IPS-18c (cell line): Measurements from ENCODE around the gene SIK2.
"Not testable (repeated sequence)": the region's sequence is repeated elsewhere in the genome, so short reads cannot be mapped to it uniquely, and the experiment has no call there.

ENCODE experiments used
- H3K4me3 ChIP-seq: 2 replicates; pipeline ENCODE4 v1.7.0; 2013; ENCODE audit warnings: low read depth, mild to moderate bottlenecking, low read length, moderate library complexity; ENCODE audit not compliant: insufficient read depth
- H3K9me3 ChIP-seq: one replicate; pipeline ENCODE4 v1.6.1; 2013; ENCODE audit warnings: mild to moderate bottlenecking, low read length, moderate library complexity; ENCODE audit not compliant: control insufficient read depth, insufficient read depth

Gene SIK2

DNA sequence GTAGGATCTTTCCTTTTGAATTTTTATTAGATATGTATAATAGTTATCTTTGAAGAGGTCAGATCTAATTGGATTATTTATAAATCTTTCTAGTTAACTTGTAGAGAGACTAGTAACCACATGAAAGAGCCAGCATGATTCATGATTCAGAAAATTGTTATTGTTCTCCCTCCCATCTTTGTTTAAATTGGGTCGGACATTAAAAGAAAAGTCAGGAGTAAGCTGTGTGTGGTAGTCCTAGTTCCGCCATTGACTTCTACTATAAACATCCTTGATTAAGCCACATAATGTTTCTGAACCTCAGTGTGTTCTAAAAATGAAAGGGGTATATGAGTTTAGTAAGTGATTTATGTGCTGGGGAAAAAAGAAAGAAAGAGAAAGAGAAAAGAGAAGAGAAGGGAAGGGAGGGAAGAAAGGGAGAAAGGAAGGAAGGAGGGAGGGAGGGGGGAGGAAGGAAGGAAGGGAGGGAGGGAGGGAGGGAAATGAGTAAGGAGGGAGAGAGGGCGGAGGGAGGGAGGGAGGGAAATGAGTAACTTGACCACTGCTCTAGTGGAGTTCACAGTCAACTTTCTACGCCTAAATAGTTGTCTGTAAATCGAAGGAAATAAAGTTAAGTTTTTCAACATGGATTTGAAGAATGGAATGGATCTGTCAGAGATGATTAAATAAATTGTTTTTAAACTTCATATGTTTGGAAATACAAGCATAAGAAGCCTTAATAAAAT lies 32.9 kb downstream of the SIK2 start:
- Histone ChIP-seq H3K9me3 (no peaks in the 10 kb centered on the region), H3K4me3 (no peak overlapping the region)

DNA sequence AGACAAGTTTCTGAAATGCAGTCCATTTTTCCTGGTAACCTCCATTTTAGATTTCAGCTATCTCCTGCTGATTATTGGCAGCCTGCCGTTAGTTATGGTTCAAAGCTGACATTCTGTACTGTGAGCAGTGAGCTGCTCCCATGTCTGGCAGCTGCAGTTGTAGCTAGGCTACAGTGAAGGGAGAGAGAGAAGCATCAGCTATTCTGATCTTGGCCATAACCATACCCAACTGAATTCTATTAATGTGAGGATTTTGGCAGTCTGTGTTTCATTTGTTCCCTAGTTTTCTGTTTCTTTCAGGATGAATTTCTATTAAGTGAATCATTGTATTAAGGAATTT lies 33.4 kb downstream of the SIK2 start:
- H3K9me3 ChIP-seq = no peaks in the 10 kb centered on the region
- no peak overlapping the region for H3K4me3 ChIP-seq

DNA sequence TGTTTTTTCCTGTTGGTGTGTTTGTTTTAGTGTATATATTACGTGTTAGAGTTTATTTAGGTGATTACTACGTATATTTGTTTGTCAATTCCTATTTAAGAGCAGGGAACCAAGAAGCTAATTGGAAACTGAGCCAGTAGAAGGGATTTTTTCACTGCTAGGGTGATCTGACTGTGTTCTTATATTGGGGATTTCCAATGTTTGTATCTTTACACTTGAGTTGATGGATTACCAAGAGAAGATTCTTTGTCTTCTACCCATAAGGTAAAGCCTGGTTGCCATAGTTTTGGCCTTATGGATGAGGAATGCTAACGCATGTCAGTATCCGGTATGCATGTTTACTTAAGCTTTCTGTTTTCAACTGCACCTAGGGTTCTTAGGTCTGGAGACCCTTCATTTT lies 35.6 kb downstream of the SIK2 start:
- H3K9me3 ChIP-seq = peaks cover 2% of the 10 kb centered on the region

DNA sequence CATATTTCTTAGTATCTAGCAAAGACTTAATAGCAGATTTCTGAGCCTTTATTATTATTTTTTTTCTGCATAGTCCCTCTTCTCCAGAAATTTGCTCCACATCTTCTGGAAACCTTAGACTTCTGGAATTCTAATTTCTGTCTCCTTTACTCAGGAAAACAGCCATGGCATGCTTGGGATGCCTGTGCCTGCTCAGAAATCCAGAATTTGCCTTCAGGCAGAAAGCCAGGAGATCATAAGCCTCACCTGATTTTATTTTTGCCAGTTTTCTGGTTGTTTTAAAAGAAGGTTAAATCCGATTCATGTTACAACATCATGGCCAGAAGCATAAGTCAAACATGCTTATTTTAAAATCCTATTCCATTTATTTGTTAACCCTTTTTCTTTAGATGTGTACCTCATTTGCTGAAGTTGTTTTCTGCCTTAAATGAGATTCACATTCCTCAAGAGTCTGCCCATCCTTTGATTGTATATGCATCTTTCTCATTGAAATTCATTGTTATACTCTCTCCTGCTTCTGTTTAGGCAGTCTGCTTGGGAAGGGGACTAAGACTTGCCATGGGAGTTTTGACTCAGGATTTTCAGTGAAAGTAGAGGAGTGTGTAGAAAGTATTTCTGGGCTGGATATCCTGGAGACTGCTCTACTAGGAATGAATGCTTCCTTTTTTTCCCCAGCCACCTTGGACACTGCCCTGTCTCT lies 37.1 kb downstream of the SIK2 start:
- Histone ChIP-seq H3K9me3 (peaks cover 2% of the 10 kb centered on the region), H3K4me3 (no peak overlapping the region)

More for the DNA sequence above, 35.6 kb downstream of the SIK2 start:
- no peak overlapping the region for H3K4me3 ChIP-seq

DNA sequence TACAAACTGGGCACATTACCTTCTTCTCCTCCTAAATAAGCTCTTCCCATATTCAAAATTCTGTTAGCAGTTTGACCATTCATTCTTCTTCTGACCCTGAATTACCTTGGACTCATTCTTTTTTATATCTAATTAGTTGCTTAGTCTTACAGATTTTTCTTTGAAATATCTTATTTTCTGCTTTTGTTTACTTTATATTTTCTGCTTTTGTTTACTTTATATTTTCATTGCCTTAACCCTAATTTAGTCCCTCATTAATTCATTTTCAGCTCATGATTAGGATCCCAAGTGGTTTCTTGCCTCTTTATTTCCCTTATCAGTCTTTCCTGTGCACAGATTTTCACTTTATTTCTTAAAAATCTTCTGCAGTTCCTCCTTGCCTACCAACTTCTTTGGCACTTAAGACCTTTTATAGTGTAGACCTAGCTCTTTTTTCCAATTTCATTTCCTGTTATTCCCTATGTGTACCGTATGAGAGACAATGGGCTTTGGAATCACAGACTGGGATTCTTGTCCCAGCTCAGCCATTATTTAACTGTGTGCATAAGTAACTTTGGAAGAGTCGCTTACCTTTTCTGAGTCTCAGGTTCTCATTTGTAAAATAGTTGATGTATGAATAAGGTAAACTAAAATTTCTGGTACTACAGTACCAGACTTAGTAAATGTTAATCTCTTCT lies 39.2 kb downstream of the SIK2 start:
- H3K9me3 ChIP-seq = peaks cover 2% of the 10 kb centered on the region
- no peak overlapping the region for H3K4me3 ChIP-seq

DNA sequence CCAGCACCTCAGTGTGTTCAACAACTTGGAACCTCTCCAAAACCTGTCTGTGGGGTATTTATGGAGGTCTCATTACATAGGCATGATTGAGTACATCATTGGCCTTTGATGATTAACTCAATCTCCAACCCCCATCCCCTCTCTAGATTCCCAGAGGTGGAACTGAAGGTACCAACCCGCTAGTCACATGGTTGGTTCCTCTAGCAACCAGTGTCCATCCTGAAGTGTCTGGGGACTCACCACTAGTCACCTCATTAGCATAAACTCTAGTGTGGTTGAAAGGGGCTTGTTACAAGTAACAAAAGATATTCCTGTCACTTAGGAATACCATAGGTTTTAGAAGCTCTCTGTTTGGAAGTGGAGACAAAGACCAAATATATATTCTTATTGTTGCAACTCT lies 40.3 kb downstream of the SIK2 start:
- H3K4me3 ChIP-seq = no peak overlapping the region
- H3K9me3 ChIP-seq = peaks cover 2% of the 10 kb centered on the region

DNA sequence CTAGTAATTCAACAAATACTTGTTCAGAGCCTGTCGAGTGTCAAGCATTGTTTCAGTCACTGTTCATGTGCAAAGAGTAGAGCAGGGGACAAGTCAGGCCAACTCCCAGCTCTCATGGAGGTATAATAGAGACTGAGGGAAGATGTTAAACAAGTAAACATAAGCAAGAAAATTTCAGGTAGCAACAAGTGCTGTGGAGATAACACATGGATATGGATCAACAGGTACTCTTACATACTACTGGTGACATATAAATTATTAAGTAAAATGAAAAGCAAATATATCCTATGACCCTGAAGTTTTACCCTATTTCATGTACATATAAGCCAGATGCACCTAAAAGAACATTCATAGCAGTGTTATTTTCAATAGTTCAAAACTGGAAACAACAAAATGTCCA lies 42.7 kb downstream of the SIK2 start:
- no peak overlapping the region for H3K4me3 ChIP-seq
- H3K9me3 ChIP-seq = peaks cover 2% of the 10 kb centered on the region

DNA sequence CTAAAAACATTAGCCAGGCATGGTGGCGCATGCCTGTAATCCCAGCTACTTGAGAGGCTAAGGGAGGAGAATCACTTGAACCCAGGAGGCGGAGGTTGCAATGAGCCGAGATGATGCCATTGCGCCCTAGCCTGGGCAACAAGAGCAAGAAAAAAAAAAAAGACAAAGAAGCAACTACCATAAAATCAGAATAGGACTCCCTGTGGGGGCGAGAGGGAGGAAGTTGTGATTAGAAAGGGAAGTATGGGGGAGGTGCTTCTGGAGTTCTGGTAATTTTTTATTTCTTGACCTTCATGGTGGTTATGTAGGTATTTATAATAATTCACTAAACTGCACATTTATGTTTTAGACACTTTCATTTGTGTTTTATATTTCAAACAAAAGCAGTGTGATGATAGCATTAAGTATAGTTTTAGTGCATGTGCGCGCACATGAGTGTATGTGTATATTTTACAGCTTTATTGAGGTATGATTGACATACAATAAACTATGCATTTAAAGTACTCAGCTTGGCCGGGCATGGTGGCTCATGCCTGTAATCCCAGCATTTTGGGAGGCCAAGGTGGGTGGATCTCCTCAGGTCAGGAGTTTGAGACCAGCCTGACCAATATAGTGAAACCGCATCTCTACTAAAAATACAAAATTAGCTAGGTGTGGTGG lies 43.5 kb downstream of the SIK2 start:
- Histone ChIP-seq H3K4me3 (no peak overlapping the region), H3K9me3 (peaks cover 2% of the 10 kb centered on the region)

DNA sequence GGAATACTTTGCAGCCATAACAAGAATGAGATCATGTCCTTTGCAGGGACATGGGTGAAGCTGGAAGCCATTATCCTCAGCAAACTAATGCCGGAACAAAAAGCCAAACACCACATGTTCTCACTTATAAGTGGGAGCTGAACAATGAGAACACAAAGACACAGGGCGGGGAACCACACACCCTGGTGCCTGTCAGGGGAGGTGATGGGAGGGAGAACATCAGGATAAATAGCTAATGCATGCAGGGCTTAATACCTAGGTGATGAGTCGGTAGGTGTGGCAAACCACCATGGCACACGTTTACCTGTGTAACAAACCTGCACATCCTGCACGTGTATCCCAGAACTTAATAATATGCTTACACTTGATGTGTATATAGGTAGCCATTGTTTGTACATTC lies 49.1 kb downstream of the SIK2 start:
- not testable (repeated sequence) for H3K9me3 ChIP-seq, H3K4me3 ChIP-seq

DNA sequence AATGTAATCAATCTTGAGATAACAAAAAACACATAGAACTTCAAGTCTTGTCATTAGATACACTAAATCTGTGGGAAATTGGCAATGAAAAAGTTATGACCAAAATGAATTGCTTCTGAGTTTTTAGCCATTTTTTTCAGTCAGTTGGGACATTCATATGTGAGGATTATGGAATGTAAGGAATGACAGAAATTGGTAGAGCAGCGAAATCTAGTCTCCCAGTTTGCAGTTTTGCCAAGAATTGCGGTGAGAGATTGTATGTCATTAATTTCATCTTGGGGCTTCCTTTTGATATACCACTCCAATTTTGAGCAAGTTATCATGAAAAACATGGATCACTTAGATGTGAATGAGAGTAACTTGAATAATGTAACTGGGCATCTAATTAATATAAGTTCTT lies 49.9 kb downstream of the SIK2 start:
- no peak overlapping the region for H3K4me3 ChIP-seq
- no peaks in the 10 kb centered on the region for H3K9me3 ChIP-seq

DNA sequence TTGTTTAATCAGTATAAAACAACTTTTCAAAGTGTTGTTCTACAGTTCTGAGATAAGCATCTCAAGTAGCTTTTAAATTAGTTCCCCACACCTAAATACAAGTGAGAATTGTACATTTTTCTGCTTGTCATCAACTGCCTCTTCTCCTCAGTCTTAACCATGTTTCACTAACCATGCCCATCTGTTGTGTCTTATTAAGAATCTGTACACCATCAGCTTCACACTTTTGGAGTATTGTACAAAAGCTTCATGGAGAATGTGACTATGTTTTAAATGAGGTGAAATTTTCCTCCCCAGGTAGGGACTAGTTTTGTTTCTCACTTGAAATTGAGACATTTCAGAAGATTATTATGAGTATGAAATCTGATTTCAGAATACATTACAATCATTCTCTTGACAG lies 52.4 kb downstream of the SIK2 start:
- Histone ChIP-seq H3K4me3 (no peak overlapping the region), H3K9me3 (no peaks in the 10 kb centered on the region)

DNA sequence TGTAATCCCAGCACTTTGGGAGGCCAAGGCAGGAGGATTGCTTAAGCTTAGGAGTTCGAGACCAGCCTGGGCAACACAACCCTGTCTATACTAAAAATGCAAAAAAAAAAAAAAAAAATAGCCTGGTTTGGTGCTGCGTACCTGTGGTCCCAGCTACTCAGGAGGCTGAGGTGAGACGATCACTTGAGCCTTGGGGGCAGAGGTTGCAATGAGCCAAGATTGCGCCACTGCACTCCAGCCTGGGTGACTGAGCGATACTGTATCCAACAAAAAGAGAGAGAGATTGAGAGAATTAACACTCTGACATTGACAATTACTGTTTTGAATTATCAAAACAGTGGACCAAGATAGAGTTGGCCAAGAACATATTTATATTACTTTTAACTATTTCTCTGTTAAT lies 53.7 kb downstream of the SIK2 start:
- no peak overlapping the region for H3K4me3 ChIP-seq
- no peaks in the 10 kb centered on the region for H3K9me3 ChIP-seq

DNA sequence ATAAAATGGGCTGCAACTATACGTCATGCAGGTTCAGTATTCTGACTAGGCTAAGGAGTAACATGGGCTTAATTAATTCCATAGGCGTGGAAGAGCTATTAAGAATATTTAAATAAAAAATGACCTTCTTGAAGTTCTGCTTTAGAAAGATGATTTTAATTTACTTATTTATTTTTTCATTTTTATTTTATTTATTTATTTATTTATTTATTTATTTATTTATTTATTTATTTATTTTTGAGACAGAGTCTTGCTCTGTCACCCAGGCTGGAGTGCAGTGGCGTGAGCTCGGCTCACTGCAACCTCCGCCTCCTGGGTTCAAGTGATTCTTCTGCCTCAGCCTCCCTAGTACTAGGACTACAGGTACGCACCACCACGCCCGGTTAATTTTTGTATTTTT lies 55.7 kb downstream of the SIK2 start:
- not testable (repeated sequence) for H3K9me3 ChIP-seq, H3K4me3 ChIP-seq

DNA sequence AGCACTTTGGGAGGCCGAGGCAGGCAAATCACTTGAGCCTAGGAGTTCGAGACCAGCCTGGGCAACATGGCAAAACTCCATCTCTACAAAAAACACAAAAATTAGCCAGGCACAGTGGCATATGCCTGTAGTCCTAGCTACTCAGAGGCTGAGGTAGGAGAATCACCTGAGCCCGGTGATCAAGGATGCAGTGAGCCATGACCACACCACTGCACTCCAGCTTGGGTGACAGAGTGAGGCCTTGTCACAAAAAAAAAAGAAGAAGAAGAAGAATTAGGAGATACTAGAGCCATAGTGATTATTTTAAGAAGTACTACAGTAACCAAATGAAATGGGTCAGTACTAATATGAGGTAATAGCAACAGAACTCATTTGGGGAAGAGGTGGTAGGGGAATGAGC lies 56.2 kb downstream of the SIK2 start:
- not testable (repeated sequence) for H3K9me3 ChIP-seq, H3K4me3 ChIP-seq

DNA sequence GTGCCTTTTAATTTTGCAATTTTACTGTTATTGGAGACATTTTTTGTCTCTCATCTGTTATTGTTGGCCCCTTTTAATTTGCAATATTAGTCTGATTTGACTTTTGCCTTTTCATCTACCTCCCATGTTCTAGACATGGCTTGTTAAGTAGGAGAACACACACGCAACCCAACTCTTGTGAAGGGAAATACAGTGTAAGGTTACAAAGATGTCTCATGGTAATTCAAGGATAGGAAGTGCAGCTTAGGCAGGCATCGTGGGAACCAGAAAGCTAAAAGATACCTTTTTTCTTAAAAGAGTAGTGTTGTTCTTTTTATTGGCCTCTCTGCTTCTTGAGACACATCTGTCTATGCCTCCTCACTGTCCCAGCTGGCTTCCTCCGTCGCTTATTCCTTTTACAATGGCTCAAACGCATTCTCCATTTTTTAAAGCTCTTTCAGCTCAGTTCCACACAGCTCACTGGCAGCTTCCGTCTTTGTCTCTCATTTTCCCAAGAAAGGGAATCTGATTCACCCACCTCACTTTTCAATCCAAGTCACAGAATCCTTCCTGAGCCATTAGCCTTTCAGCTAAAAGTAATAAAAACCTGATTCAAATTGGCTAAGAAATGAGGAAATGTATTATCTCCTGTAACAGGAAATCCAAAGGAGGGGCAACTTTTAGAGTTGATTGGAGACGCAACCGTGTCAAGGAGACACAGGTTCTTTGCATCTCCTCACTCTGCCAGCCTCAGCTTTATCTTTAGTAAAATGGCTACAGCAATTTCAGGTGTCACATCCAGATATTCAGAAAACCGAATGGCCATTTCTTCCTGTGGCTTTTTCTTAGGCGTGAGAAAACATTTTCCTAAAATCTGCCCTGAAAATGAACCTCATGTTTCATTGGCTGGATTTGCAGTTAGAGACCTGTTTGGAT lies 57.2 kb downstream of the SIK2 start:
- no peaks in the 10 kb centered on the region for H3K9me3 ChIP-seq

DNA sequence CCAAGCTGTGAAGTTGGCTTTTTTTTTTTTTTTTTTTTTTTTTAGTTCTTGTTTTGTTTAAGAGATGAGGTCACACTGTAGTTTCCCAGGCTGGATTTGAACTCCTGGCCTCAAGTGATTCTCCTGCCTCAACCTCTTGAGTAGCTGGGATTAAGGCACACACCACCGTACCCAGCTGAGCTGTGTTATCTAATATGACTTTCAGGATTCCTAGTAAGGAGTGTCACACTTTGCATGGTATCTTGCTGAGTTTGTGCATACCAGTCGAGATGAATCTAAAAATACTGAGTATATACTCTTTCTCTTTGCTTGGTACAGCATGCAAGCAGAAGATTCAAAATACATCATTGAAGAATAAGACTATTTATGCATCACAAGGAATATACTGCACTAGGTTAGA lies 58.6 kb downstream of the SIK2 start:
- H3K4me3 ChIP-seq = no peak overlapping the region
- H3K9me3 ChIP-seq = no peaks in the 10 kb centered on the region

More for the DNA sequence above, 57.2 kb downstream of the SIK2 start:
- no peak overlapping the region for H3K4me3 ChIP-seq

DNA sequence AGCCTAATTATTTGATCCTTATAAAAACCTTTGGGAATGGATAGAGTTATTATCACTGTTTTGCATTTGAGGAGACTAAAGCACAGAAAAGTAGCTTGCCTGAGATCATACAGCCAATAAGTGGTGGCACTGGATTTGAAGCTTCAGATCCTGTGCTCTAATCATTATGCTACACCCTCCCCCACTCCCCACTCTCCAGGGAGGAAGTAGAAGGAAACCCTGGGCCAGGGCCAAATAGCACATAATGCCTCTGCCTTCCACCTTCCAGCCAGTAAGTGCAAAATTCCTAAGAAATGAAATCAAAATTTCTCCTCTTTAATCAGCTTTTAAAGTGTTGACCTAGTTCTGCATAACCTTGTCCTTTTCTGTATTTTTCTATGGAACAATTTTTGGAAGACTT lies 61.6 kb downstream of the SIK2 start:
- Histone ChIP-seq H3K4me3 (no peak overlapping the region), H3K9me3 (no peaks in the 10 kb centered on the region)
